Astrocyte of the cerebellum (primary cell): Measurements from ENCODE around the gene CASS4.

Experiments used
- DNase-seq: peaks from one replicate; pipeline ENCODE4 v3.0.0-alpha.2; 2011; ENCODE audit warnings: low read depth
- H3K4me3 ChIP-seq: 2 replicates; pipeline ENCODE4 v1.5.1; 2011; ENCODE audit warnings: mild to moderate bottlenecking, low read depth, low read length, moderate library complexity
- CTCF ChIP-seq: IDR thresholded peaks from 2 replicates; pipeline ENCODE4 v1.5.1; 2012; ENCODE audit warnings: low read length, low read depth, moderate library complexity, mild to moderate bottlenecking; ENCODE audit errors: missing control alignments
- in situ Hi-C: cut with HindIII; loops from 2 replicates; pipeline ENCODE4 v1.10.0; 2017; ENCODE audit warnings: low sequenced_read_pairs

Gene CASS4

GRCh38 chr20:56449459-56449858 is 37.4 kb downstream of the CASS4 start:
- no peak for TF ChIP-seq CTCF
- in situ Hi-C loops = no loop called here
- no peak for DNase-seq

GRCh38 chr20:56451056-56451765 is 39.2 kb downstream of the CASS4 start:
- TF ChIP-seq CTCF = no peak
- no peak overlapping the region for H3K4me3 ChIP-seq
- no peak for DNase-seq
- in situ Hi-C loops = no loop called here

More at GRCh38 chr20:56449459-56449858, 37.4 kb downstream of the CASS4 start:
- no peak overlapping the region for H3K4me3 ChIP-seq

GRCh38 chr20:56453352-56453751 is 41.3 kb downstream of the CASS4 start:
- no peak for TF ChIP-seq CTCF
- in situ Hi-C loops = no loop called here
- DNase-seq = no peak
- no peak overlapping the region for H3K4me3 ChIP-seq

DNA sequence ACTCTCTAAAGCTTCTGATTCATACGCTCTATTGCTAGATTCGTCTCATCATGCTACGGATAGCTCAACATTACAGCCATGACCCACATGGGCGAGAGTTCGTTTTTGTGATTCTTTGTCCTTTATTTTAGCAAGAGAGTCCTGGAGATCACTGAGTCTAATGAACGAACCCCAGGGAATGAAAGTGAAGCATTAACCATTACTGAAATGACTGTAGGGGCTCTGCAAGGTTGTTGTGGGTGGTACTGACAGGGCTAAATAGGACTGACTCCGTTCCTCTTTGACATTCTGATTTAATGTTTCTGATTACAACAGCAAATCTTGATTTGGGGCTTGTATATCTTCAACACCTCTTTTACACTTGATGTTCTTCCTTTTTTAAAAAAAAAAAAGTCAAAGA is 42.7 kb downstream of the CASS4 start:
- TF ChIP-seq CTCF = no peak
- H3K4me3 ChIP-seq = no peak overlapping the region
- in situ Hi-C loops = no loop called here
- DNase-seq = no peak

GRCh38 chr20:56458206-56458821 is 46.3 kb downstream of the CASS4 start:
- TF ChIP-seq CTCF = no peak
- no peak for DNase-seq
- no peak overlapping the region for H3K4me3 ChIP-seq
- in situ Hi-C loops = no loop called here

DNA sequence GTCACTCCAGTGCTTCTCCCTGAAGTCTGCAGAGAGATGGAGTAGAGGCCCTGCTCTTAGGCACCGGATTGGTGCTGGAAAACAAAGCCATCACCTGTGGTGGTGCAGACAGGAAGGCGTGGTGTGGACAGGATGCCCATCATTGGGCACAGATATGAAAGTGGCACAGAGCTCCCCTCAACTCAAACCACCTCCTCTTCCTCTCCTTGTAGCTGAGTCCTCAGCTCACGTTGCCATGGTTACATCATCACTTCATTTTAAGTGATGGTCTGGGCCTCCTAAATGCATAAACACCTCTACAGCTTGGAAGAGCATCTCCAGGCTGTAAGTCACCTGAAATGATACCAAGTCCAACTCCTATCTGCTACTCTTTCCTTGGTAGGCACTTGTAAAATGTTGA is 48.4 kb downstream of the CASS4 start:
- in situ Hi-C loops = no loop called here
- TF ChIP-seq CTCF = no peak
- H3K4me3 ChIP-seq = no peak overlapping the region
- DNase-seq = no peak
